Measurements from ENCODE around the gene CCDC63.

GRCh38 chr12:110907583-110907982, 60.8 kb downstream of the CCDC63 start:
- TF ChIP-seq POLR2A (IDR thresholded peaks at IDR 0.05; ENCODE audit: insufficient read depth in 1 of 2, low read depth in 2 of 2, low read length in 2 of 2) = no peak
- TF ChIP-seq, protein P1, sequence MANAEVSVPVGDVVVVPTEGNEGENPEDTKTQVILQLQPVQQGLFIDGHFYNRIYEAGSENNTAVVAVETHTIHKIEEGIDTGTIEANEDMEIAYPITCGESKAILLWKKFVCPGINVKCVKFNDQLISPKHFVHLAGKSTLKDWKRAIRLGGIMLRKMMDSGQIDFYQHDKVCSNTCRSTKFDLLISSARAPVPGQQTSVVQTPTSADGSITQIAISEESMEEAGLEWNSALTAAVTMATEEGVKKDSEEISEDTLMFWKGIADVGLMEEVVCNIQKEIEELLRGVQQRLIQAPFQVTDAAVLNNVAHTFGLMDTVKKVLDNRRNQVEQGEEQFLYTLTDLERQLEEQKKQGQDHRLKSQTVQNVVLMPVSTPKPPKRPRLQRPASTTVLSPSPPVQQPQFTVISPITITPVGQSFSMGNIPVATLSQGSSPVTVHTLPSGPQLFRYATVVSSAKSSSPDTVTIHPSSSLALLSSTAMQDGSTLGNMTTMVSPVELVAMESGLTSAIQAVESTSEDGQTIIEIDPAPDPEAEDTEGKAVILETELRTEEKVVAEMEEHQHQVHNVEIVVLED (CRISPR knock-in tag; IDR thresholded peaks at IDR 0.05; ENCODE audit: borderline replicate concordance) = no peak

Data from HepG2 (cell line).